ENCODE measurements around the gene PJVK.

GRCh38 chr2:178428396-178428806, 22.8 kb upstream of the PJVK start:
- TF ChIP-seq CTCF (IDR thresholded peaks at IDR 0.05; ENCODE audit: insufficient read depth, low read length) (no peak), POLR2AphosphoS5 (IDR thresholded peaks at IDR 0.05; ENCODE audit: low read depth) (no peak), SPI1 (IDR thresholded peaks at IDR 0.05; ENCODE audit: borderline replicate concordance, low read depth) (no peak), GABPA (IDR thresholded peaks at IDR 0.05; ENCODE audit: low read depth) (no peak)
- TF ChIP-seq, protein P1, sequence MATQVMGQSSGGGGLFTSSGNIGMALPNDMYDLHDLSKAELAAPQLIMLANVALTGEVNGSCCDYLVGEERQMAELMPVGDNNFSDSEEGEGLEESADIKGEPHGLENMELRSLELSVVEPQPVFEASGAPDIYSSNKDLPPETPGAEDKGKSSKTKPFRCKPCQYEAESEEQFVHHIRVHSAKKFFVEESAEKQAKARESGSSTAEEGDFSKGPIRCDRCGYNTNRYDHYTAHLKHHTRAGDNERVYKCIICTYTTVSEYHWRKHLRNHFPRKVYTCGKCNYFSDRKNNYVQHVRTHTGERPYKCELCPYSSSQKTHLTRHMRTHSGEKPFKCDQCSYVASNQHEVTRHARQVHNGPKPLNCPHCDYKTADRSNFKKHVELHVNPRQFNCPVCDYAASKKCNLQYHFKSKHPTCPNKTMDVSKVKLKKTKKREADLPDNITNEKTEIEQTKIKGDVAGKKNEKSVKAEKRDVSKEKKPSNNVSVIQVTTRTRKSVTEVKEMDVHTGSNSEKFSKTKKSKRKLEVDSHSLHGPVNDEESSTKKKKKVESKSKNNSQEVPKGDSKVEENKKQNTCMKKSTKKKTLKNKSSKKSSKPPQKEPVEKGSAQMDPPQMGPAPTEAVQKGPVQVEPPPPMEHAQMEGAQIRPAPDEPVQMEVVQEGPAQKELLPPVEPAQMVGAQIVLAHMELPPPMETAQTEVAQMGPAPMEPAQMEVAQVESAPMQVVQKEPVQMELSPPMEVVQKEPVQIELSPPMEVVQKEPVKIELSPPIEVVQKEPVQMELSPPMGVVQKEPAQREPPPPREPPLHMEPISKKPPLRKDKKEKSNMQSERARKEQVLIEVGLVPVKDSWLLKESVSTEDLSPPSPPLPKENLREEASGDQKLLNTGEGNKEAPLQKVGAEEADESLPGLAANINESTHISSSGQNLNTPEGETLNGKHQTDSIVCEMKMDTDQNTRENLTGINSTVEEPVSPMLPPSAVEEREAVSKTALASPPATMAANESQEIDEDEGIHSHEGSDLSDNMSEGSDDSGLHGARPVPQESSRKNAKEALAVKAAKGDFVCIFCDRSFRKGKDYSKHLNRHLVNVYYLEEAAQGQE (IDR thresholded peaks at IDR 0.05; ENCODE audit: insufficient replicate concordance, low read depth): no peak

Measured in HL-60 (cell line).